Left cardiac atrium (tissue), 4 donors: ENCODE data around the gene CFHR1. TPM values are rescaled to one million over a fixed set of nuclear protein-coding genes. Genes with fewer than 3 reads are reported as not detected.
"Not testable (repeated sequence)": the region's sequence is repeated elsewhere in the genome, so short reads cannot be mapped to it uniquely, and the experiment has no call there.

Experiments used
- ATAC-seq, 2 donors: fragments of 200-7000 bp; cut with Tn5 transposase; one replicate each; pipeline ENCODE4 v1.9.1; 2020; ENCODE audit warnings: mild to moderate bottlenecking in 2 of 2, moderate library complexity in 2 of 2
- DNase-seq: peaks from one replicate; pipeline ENCODE4 v3.0.0-alpha.2; 2020
- intact Hi-C, 2 donors: fragments of 100-400 bp; cut with DNase I; formaldehyde crosslinking; loops; one replicate each; pipeline versions ENCODE4 v1.14.1 to v1.15.1; 2022 to 2023
- long read RNA-seq: library from polyadenylated mRNA; unstranded; transcript quantifications from one replicate; pipeline ENCODE4 v2.0.0, GENCODE V29; 2021
- total RNA-seq, 2 donors: library from RNA; stranded (reverse); fragmentation: NEBNext Ultra II Directional; extraction: Animal tissue kit (Norgen Biotek cat#: 25700); gene quantifications; one replicate each; pipeline ENCODE4 v1.2.1, GENCODE V29; 2021
- donor health status: DM: no; HTN: yes; CAD: no.
- donor health status: DM: no; HTN: yes; CAD: no; lungs with severe emphysema.
- donor health status: DM: yes; HTN: yes; CAD: no.
- donor health status: Dilated cardiomyopathy.

CFHR1 gene
- total RNA-seq, result under 1 TPM in 1 of 2 donors, not detected in 1; 0.21 TPM
- long read RNA-seq, result 0 reads

DNA sequence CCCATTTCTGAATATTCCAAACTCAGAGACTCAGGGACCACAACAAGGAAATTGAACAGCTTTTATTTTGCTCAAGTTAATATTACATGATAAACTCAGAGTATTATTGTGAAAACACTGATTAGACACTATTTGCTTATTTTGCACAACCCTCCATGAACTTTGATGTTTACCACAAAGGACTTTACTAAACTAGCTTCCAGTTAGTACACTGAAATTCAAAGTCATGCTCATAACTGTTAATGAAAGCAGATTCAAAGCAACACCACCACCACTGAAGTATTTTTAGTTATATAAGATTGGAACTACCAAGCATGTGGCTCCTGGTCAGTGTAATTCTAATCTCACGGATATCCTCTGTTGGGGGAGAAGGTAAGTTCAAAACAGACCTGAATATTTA lies at the start of gene CFHR1:
Gene CFHR1, plus strand, starts transcription at position 201 of the 400 bp plus-strand sequence. Its CDS starts 114 bp downstream, at position 315.
- intact Hi-C loops, ATAC-seq, DNase-seq: not testable (repeated sequence)

GRCh38 chr1:196769823-196770222 lies 49.7 kb upstream of the CFHR1 start:
- intact Hi-C loops, ATAC-seq, DNase-seq: not testable (repeated sequence)

DNA sequence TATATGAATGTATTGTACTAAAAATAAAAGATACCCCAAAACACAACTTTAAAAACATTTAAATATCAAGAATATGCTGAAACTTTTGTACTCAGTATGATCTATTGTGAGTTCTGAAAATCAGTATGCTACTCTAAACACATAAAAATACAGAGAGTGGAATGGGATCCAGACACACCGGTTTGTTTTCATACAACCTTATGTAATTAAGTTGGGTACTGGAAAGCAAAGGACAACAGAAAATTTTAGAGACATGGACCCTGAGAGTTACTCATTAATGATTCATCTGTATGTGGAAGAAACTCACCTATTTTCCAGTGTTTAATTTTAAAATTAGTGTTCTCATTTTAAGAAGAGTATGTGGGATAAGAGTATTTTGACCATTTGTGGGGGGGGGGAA lies 45.8 kb upstream of the CFHR1 start:
- no peak for ATAC-seq
- intact Hi-C loops, result no loop called here
- DNase-seq, result no peak

DNA sequence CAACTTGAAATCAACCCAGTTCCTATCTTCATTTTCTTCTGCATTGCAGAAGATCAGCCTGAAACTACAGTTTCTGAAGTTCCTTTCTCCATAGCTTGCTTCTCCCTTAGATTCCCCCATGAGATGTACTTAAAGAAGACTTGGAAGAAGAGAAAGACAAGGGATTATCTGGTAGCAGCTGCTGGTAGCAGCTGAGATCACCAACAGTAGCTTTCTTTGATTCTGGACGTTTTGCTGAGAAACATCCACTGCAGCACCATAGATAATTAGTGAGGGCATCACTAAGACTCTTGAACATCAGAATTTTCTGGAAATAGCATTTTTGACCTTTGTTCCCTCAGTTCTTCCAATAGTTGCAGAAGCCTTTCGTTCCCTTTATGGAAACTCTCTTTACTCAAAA lies 45.4 kb upstream of the CFHR1 start:
- intact Hi-C loops, result no loop called here
- no peak for DNase-seq
- no peak for ATAC-seq

DNA sequence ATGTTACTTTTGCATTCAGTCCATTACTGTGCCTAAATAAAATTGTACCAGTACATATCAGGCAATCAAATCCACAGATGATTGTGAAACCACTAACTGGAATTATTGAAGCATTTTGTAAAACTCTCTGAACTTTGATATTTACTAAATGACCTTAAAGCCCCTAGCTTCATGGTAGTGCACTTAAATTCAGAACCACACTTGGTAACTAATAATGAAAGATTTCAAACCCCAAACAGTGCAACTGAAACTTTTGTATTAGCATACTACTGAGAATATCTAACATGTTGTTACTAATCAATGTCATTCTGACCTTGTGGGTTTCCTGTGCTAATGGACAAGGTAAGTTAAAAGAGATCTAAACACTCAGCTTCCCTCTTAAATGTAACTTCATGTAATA lies 44.9 kb upstream of the CFHR1 start, which contains the start of gene CFHR3:
Gene CFHR3, plus strand, starts transcription at position 238 of the 400 bp plus-strand sequence. Its CDS starts 47 bp downstream, at position 285.
- ATAC-seq (no peak), DNase-seq (no peak)
- intact Hi-C loops, result no loop called here

DNA sequence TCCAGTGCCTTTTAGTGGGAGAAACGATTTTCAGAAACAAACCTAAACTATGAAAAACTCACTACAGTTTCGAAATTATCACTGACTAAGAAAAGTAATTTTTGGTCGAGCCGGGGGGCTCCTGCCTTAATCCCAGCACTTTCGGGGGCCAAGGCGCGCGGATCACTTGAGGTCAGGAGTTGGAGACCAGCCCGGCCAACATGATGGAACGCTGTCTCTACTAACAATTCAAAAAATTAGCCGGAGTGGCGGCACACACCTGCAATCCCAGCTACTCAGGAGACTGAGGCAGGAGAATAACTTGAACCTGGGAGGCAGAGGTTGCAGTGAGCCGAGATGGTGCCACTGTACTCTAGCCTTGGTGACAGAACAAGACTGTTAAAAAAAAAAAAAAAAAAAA lies 41.9 kb upstream of the CFHR1 start:
- ATAC-seq (no peak), DNase-seq (no peak)

GRCh38 chr1:196779093-196779492 lies 40.4 kb upstream of the CFHR1 start:
- DNase-seq (no peak), ATAC-seq (no peak)
- intact Hi-C loops, result no loop called here

More for the DNA sequence above, 41.9 kb upstream of the CFHR1 start:
- intact Hi-C loops, result no loop called here

DNA sequence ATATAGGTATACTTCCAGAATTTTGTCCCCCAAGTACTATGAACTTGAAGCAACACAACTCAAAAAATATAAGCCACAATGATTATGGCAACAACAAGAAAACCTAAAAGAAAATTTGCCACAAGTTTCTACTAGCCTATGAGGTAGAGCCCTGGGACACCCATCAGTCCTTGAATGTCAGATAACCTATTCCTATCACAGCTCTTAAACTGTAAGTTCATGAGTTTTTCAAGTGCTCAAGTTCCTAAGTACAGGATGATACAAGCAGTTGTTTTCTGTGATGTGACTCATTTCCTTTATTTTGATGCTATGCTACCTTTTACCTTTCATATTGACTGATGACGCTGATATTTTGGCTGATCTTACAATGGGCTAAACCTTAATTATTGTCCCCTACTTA lies 28.3 kb upstream of the CFHR1 start:
- DNase-seq, intact Hi-C loops, ATAC-seq: not testable (repeated sequence)

DNA sequence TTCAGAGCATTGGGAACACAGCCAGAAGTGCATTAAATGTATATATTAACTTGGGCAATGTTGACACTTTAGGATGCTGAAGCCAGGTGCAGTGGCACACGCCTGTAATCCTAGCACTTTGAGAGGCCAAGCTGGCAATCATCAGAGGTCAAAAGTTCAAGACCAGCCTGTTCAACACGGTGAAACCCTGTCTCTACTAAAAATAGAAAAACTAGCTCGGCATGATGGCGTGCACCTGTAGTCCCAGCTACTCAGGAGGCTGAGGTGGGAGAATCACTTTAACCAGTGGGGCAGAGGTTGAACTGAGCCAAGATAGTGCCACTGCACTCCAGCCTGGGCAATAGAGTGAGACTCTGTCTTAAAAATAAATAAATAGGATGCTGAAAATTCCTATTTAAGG lies 25.4 kb upstream of the CFHR1 start:
- intact Hi-C loops, ATAC-seq, DNase-seq: not testable (repeated sequence)

DNA sequence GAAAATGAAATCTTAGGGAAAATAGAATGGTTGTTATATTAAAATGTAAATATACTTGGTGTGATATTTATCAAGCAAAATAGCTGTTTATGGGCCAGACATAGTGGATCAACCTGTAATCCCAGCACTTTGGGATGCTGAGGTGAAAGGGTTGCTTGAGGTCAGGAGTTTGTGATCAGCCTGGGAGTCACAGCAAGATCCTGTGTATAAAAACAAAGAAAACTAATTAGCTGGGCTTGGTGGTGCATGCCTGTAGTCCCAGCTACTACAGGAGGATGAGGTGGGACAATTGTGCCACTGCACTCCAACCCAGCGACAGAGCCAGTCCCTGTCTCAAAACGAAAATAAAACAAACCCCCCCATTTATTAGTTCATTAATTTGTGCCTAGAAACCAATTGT lies 21.6 kb upstream of the CFHR1 start:
- ATAC-seq, result no peak
- intact Hi-C loops, result loop anchor here in 1 of 2 donors (5.0 kb wide), 1 partner anchor 124 kb away; no protein-coding TSS in a partner anchor
- no peak for DNase-seq

DNA sequence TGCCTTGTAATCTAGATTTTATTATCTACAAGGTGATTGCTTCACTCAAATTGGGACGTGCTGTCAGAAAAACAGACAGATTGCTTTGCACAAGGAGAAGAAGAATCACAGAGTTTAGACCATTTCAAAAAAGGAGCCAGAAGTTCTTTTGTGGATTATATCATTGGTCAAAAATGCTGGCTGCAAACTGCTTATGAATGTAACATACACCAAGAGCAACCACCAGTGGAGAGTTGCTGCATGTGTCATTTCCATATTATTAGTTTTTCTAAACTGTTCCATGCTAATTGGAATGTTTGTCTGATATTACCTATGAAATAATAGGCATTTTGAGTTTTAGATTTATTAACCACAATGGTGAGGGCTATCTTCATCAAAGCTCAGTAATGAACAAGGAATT lies 17.6 kb upstream of the CFHR1 start:
- intact Hi-C loops, DNase-seq: not testable (repeated sequence)

GRCh38 chr1:196808529-196809235 lies 10.8 kb upstream of the CFHR1 start:
- ATAC-seq, result no peak
- intact Hi-C loops, result no loop called here
- no peak for DNase-seq

More for the DNA sequence above, 17.6 kb upstream of the CFHR1 start:
- not testable (repeated sequence) for ATAC-seq

DNA sequence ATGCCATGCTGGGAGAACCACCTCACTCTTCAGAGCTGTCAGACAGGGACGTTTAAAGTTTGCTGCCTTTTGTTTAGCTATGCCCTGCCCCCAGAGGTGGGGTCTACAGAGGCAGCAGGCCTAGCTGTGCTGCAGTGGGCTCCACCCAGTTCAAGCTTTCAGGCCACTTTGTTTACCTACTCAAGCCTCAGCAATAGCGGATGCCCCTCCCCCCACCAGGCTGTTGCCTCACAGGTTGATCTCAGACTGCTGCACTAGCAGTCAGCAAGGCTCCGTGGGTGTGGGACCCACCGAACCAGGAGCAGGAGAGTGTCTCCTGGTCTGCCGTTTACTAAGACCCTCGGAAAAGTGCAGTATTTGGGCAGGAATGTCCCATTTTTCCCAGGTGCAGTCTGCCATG lies 2.1 kb upstream of the CFHR1 start:
- DNase-seq, ATAC-seq, intact Hi-C loops: not testable (repeated sequence)

- DNase-seq, intact Hi-C loops: not testable (repeated sequence)
- peak in 1 of 2 donors; percentile 37 for ATAC-seq
Observed at GRCh38 chr1:196827860-196828259, 8.3 kb downstream of the CFHR1 start.

DNA sequence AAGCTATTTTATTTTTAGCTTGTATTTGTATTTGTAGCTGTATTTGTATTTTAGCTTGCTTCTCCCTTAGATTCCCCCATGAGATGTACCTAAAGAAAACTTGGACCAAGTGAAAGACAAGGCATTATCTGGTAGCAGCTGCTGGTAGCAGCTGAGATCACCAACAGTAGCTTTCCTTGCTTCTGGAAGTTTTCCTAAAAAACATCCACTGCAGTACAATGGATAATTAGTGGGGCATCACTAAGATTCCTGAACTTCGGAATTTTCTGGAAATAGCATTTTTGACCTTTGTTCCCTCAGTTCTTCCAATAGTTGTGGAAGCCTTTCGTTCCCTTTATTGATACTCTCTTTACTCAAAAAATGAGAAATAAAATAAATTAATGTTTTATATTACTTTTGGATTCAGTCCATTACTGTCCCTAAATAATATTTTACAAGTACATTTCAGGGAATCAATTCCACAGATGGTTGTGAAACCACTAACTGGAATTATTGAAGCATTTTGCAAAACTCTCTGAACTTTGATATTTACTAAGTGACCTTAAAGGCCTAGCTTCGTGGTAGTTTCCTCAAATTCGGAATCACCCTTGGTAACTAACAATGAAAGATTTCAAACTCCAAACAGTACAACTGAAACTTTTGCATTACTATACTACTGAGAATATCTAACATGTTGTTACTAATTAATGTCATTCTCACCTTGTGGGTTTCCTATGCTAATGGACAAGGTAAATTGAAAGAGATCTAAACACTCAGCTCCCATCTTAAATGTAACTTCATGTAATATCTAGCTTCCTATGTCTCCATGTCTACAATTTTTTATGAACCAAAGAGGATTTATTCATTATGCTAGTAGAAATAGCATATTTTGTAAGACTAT lies 30.3 kb downstream of the CFHR1 start:
- intact Hi-C loops, ATAC-seq, DNase-seq: not testable (repeated sequence)

GRCh38 chr1:196856053-196856452 lies 36.5 kb downstream of the CFHR1 start:
- intact Hi-C loops, result no loop called here
- DNase-seq (no peak), ATAC-seq (no peak)

DNA sequence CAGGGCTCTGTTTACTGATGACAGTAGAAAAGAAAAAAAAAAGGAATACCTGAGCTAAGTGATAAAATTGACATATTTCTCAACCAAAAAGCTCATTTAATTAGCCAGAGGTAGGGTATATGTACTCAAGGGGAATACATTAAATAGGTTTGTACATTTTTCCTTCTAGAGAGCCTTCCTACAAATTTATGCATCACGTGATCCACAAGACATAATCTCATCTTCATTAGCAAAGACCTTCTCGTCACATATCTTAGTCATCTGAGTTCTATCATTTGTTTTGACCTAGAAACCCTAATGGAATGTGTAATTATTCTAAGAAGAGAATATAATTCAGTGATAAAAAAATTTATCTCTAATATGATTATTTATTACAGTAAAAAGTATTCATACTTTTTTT lies 37.7 kb downstream of the CFHR1 start:
- no peak for ATAC-seq
- intact Hi-C loops, result no loop called here
- no peak for DNase-seq

DNA sequence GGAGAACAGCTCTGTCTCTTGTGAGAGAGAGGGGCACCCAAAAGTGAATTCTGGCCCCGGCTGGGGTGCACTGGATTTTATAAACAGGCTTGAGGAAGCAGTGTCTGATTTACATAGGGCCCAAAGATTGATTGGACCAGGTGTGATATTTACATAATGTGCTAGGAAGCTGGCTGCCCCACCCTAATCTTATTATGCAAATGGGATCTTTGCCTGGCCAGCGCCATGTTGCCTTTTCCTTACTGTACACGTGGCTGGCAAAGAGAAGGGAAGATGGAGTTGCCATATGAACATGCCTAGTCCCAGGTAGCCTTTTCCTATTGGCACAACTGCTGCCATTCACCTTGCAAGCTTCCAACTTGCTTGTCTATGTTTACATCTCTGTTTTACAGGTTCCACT lies 39.3 kb downstream of the CFHR1 start:
- DNase-seq (no peak), ATAC-seq (no peak)
- intact Hi-C loops, result no loop called here

DNA sequence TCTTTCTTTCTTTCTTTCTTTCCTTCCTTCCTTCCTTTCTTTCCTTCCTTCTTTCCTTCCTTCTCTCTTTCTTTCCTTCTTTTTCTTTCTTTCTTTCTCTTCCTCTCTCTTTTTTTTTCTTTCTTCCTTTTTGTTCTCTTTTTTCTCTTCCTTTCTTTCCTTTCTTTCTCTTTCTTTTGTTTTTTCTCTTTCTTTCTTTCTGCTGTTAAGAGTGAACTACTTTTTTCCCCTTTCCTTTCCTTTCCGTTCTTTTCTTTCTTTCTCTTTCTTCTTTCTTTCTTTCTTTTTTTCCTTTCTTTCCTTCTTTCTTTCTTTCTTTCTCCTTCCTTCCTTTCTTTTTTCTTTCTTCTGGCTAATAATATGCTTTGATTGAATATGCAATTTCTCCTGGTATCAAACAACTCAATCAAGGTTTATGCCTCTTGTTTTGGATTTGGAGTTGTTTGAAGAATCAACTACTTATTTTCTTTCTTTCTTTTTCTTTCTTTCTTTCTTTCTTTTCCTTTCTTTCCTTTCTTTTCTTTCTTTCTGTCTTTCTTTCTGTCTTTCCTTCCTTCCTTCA lies 40.9 kb downstream of the CFHR1 start:
- ATAC-seq (no peak), DNase-seq (no peak)
- intact Hi-C loops, result no loop called here

GRCh38 chr1:196861429-196861828 lies 41.9 kb downstream of the CFHR1 start:
- intact Hi-C loops, result no loop called here
- no peak for ATAC-seq
- no peak for DNase-seq
